Measurements from ENCODE around the gene C4orf36.

C4orf36 gene

GRCh38 chr4:86872135-86872534, 20.1 kb downstream of the C4orf36 start:
- POLR2A ChIA-PET: interaction anchor here (1.1 kb wide), 1 partner anchor 20 kb away, joined by 4 read pairs; no protein-coding TSS in a partner anchor
- TF ChIP-seq FOXM1 (IDR thresholded peaks at IDR 0.05; ENCODE audit: borderline replicate concordance) (no peak), NFRKB (IDR thresholded peaks at IDR 0.05) (no peak), FOXA1 (IDR thresholded peaks at IDR 0.05) (no peak), SP1 (IDR thresholded peaks at IDR 0.05) (no peak), HDGF (IDR thresholded peaks at IDR 0.05; ENCODE audit: borderline replicate concordance) (no peak), SUZ12 (IDR thresholded peaks at IDR 0.05) (no peak), ARNT (IDR thresholded peaks at IDR 0.05) (no peak), LEF1 (IDR thresholded peaks at IDR 0.05; ENCODE audit: borderline replicate concordance) (no peak), FOXK2 (IDR thresholded peaks at IDR 0.05) (no peak), L3MBTL2 (conservative IDR thresholded peaks at IDR 0.05) (no peak)
- TF ChIP-seq, protein P1, sequence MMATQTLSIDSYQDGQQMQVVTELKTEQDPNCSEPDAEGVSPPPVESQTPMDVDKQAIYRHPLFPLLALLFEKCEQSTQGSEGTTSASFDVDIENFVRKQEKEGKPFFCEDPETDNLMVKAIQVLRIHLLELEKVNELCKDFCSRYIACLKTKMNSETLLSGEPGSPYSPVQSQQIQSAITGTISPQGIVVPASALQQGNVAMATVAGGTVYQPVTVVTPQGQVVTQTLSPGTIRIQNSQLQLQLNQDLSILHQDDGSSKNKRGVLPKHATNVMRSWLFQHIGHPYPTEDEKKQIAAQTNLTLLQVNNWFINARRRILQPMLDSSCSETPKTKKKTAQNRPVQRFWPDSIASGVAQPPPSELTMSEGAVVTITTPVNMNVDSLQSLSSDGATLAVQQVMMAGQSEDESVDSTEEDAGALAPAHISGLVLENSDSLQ (IDR thresholded peaks at IDR 0.05): no peak
- CTCF ChIA-PET: no interaction called here

DNA sequence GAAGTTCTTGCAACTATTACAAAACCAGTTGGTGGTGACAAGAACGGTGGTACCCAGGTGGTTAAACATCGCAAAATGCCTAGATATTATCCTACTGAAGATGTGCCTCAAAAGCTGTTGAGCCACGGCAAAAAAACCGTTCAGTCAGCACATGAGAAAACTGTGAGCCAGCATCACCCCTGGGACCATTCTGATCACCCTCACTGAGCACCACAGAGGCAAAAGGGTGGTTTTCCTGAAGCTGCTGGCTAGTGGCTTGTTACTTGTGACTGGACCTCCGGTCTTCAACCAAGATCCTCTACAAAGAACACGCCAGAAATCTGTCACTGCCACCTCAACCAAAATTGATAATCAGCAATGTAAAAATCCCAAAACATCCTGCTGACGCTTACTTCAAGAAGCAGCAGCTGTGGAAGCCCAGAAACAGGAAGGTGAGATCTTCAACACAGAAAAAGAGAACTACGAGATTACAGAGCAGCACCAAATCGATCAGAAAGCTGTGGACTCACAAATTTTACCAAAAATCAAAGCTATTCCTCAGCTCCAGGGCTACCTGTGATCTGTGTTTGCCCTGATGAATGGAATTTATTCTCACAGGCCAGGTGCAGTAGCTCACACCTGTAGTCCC, 21.7 kb downstream of the C4orf36 start:
- no peak for TF ChIP-seq HDGF (IDR thresholded peaks at IDR 0.05; ENCODE audit: borderline replicate concordance)
- ChIA-PET POLR2A (no interaction called here), CTCF (no interaction called here)
- no peak for DNase-seq (ENCODE audit: extremely low spot score)

More at GRCh38 chr4:86872135-86872534, 20.1 kb downstream of the C4orf36 start:
- no peak for DNase-seq (ENCODE audit: extremely low spot score)

GRCh38 chr4:86857341-86858052, 34.7 kb downstream of the C4orf36 start:
- CTCF ChIA-PET: interaction anchor here (0.8 kb wide), 1 partner anchor 422 kb away, joined by 4 read pairs; no protein-coding TSS in a partner anchor
- DNase-seq (ENCODE audit: extremely low spot score): no peak
- TF ChIP-seq ARNT (IDR thresholded peaks at IDR 0.05): no peak
- no peak for TF ChIP-seq BHLHE40 (IDR thresholded peaks at IDR 0.05; ENCODE audit: borderline replicate concordance)
- no peak for TF ChIP-seq NFRKB (IDR thresholded peaks at IDR 0.05)
- TF ChIP-seq L3MBTL2 (conservative IDR thresholded peaks at IDR 0.05): no peak
- no peak for TF ChIP-seq CTBP1 (IDR thresholded peaks at IDR 0.05; ENCODE audit: borderline replicate concordance)
- no peak for TF ChIP-seq FOXK2 (IDR thresholded peaks at IDR 0.05)
- no peak for TF ChIP-seq SP1 (IDR thresholded peaks at IDR 0.05)
- TF ChIP-seq SUZ12 (IDR thresholded peaks at IDR 0.05): no peak
- TF ChIP-seq LEF1 (IDR thresholded peaks at IDR 0.05; ENCODE audit: borderline replicate concordance): no peak
- TF ChIP-seq TARDBP (IDR thresholded peaks at IDR 0.05): no peak
- TF ChIP-seq ELF4 (IDR thresholded peaks at IDR 0.05): no peak
- TF ChIP-seq FOXA1 (IDR thresholded peaks at IDR 0.05): no peak
- TF ChIP-seq FOXM1 (IDR thresholded peaks at IDR 0.05; ENCODE audit: borderline replicate concordance): no peak
- TF ChIP-seq, protein P1 (IDR thresholded peaks at IDR 0.05): no peak
- no peak for TF ChIP-seq HDGF (IDR thresholded peaks at IDR 0.05; ENCODE audit: borderline replicate concordance)
- POLR2A ChIA-PET: no interaction called here

DNA sequence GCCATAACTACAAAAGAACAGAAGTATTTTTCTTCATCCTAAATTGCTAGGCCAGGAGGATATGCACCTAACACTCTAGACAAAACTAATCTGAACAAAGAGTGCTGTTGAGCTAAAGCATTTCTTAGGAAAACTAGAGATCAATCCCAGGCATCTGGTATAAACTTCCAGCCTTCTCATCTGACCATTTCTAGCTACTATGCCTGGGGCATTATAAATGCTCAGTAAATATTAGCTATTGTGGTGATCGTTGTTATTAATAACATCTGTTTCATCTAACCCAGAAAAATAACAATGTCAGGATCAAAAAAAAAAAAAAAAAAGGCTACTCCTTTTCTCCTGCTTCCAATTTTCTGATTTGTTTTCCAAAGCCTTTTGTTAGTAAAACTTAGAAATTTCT, 35.3 kb downstream of the C4orf36 start:
- CTCF ChIA-PET: interaction anchor here (0.8 kb wide), 1 partner anchor 421 kb away, joined by 4 read pairs; no protein-coding TSS in a partner anchor
- no peak for DNase-seq (ENCODE audit: extremely low spot score)
- POLR2A ChIA-PET: no interaction called here
- TF ChIP-seq L3MBTL2 (conservative IDR thresholded peaks at IDR 0.05) (no peak), BHLHE40 (IDR thresholded peaks at IDR 0.05; ENCODE audit: borderline replicate concordance) (no peak), NFRKB (IDR thresholded peaks at IDR 0.05) (no peak), ELF4 (IDR thresholded peaks at IDR 0.05) (no peak), ARNT (IDR thresholded peaks at IDR 0.05) (no peak), TARDBP (IDR thresholded peaks at IDR 0.05) (no peak), LEF1 (IDR thresholded peaks at IDR 0.05; ENCODE audit: borderline replicate concordance) (no peak), FOXK2 (IDR thresholded peaks at IDR 0.05) (no peak), SUZ12 (IDR thresholded peaks at IDR 0.05) (no peak), CTBP1 (IDR thresholded peaks at IDR 0.05; ENCODE audit: borderline replicate concordance) (no peak), FOXA1 (IDR thresholded peaks at IDR 0.05) (no peak), HDGF (IDR thresholded peaks at IDR 0.05; ENCODE audit: borderline replicate concordance) (no peak), SP1 (IDR thresholded peaks at IDR 0.05) (no peak), ZNF384 (IDR thresholded peaks at IDR 0.05) (no peak), FOXM1 (IDR thresholded peaks at IDR 0.05; ENCODE audit: borderline replicate concordance) (no peak)
- TF ChIP-seq, protein P1 (IDR thresholded peaks at IDR 0.05): no peak

GRCh38 chr4:86855572-86855971, 36.6 kb downstream of the C4orf36 start:
- TF ChIP-seq TARDBP (IDR thresholded peaks at IDR 0.05) (no peak), LEF1 (IDR thresholded peaks at IDR 0.05; ENCODE audit: borderline replicate concordance) (no peak), L3MBTL2 (conservative IDR thresholded peaks at IDR 0.05) (no peak), FOXA1 (IDR thresholded peaks at IDR 0.05) (no peak), ARNT (IDR thresholded peaks at IDR 0.05) (no peak), CTBP1 (IDR thresholded peaks at IDR 0.05; ENCODE audit: borderline replicate concordance) (no peak), BHLHE40 (IDR thresholded peaks at IDR 0.05; ENCODE audit: borderline replicate concordance) (no peak), ELF4 (IDR thresholded peaks at IDR 0.05) (no peak), FOXM1 (IDR thresholded peaks at IDR 0.05; ENCODE audit: borderline replicate concordance) (no peak), HDGF (IDR thresholded peaks at IDR 0.05; ENCODE audit: borderline replicate concordance) (no peak), NFRKB (IDR thresholded peaks at IDR 0.05) (no peak), FOXK2 (IDR thresholded peaks at IDR 0.05) (no peak), SUZ12 (IDR thresholded peaks at IDR 0.05) (no peak), ZNF384 (IDR thresholded peaks at IDR 0.05) (no peak), SP1 (IDR thresholded peaks at IDR 0.05) (no peak)
- TF ChIP-seq, protein P1 (IDR thresholded peaks at IDR 0.05): no peak
- no peak for DNase-seq (ENCODE audit: extremely low spot score)
- ChIA-PET POLR2A (no interaction called here), CTCF (no interaction called here)
